Naive thymus-derived CD8-positive, alpha-beta T cell (primary cell): Measurements from ENCODE around the gene ABCA13. TPM values are rescaled to one million over a fixed set of nuclear protein-coding genes. Genes with fewer than 3 reads are reported as not detected.
A peak's percentile ranks its signal among the peaks of the same experiment; 100 is the strongest.

Experiments
- ATAC-seq, 2 donors: fragments of 150-1000 bp; cut with Tn5 transposase in 1 of 2; sonication (Bioruptor Pico), chemical (Tn5 transposase) in 1 of 2; 1 replicate in 1 of 2; 2 replicates in 1 of 2; pipeline ENCODE4 v1.10.0; 2021; ENCODE audit warnings: mild to moderate bottlenecking in 2 of 2, moderate library complexity in 2 of 2
- POLR2A ChIA-PET: fragments of 350-600 bp; sonication (Branson Sonifier 250); formaldehyde crosslinking; loops from one replicate; lab custom pipeline; 2021; ENCODE audit warnings: antibody characterized with exemption; lab: Charles Lee
- DNase-seq, 10 donors: peaks; one replicate each; pipeline versions ENCODE4 v3.0.0 to v3.0.0-alpha.2; 2020 to 2022
- H3K27ac Mint-ChIP-seq, 10 donors: one replicate each; pipeline ENCODE4 v1.8.0; 2020 to 2022; ENCODE audit warnings: mild to moderate bottlenecking in 10 of 10, mixed read lengths in 10 of 10, moderate library complexity in 4 of 10, inconsistent platforms in 1 of 10
- H3K27me3 Mint-ChIP-seq, 5 donors: one replicate each; pipeline ENCODE4 v1.8.0; 2021 to 2022; ENCODE audit warnings: mixed read lengths in 5 of 5
- H3K36me3 Mint-ChIP-seq, 3 donors: one replicate each; pipeline ENCODE4 v1.8.0; 2020 to 2022; ENCODE audit warnings: mixed read lengths in 3 of 3, mild to moderate bottlenecking in 2 of 3, inconsistent platforms in 1 of 3
- H3K4me1 Mint-ChIP-seq, 4 donors: one replicate each; pipeline ENCODE4 v1.8.0; 2021 to 2022; ENCODE audit warnings: mixed read lengths in 4 of 4
- H3K4me3 Mint-ChIP-seq, 10 donors: one replicate each; pipeline ENCODE4 v1.8.0; 2020 to 2022; ENCODE audit warnings: mild to moderate bottlenecking in 10 of 10, mixed read lengths in 10 of 10, moderate library complexity in 6 of 10, inconsistent platforms in 1 of 10
- H3K9me3 Mint-ChIP-seq, 9 donors: one replicate each; pipeline ENCODE4 v1.8.0; 2020 to 2022; ENCODE audit warnings: mixed read lengths in 9 of 9, mild to moderate bottlenecking in 3 of 9, inconsistent platforms in 1 of 9, moderate library complexity in 1 of 9
- polyA plus RNA-seq, 3 donors: library from polyadenylated mRNA; unstranded; fragments of 300-500 nt; fragmentation: Illumina TruSeq; gene quantifications; one replicate each; pipeline ENCODE4 v1.2.3, GENCODE V29; 2021
- total RNA-seq, 8 experiments: library from RNA in 2 of 8; stranded (reverse) in 2 of 8; gene quantifications; one replicate each; pipeline ENCODE4 v1.2.3 and lab custom pipeline; 2021 to 2026

The ABCA13 gene
- total and polyA plus RNA-seq, 5 experiments from 2014 or later: not detected

DNA sequence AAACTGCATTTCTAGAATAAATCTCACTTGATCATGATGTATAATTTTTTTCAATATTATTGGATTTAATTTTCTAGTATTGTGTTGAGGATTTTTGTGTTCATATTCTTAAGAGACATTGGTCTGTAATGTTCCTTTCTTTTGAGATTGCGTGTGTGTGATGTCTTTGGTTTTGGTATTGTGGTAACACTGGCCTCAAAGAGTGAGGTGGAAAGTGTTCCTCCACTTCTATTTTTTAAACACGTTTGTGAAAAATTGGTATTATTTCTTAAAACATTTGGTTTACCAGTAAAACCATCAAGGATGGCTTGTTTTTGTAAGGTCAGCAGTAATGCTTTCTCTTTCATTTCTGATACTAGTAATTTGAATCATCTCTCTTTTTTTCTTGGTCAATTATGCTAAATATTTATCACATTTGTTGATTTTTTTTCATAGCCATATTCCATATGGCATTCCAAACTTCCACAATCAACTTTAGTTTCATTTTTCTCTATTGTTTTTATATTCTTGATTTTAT is 462.9 kb downstream of the ABCA13 start:
- Mint-ChIP-seq H3K9me3 (peaks cover 0 to 4% (median 0%) of the 10 kb centered on the region in 9 donors), H3K27me3 (no peaks in the 10 kb centered on the region), H3K36me3 (no peaks in the 10 kb centered on the region), H3K27ac (no peak overlapping the region), H3K4me1 (no peaks in the 10 kb centered on the region), H3K4me3 (no peak overlapping the region)
- ATAC-seq (no peak), DNase-seq (peak in 1 of 10 donors; percentile 3)
- POLR2A ChIA-PET: no interaction called here

DNA sequence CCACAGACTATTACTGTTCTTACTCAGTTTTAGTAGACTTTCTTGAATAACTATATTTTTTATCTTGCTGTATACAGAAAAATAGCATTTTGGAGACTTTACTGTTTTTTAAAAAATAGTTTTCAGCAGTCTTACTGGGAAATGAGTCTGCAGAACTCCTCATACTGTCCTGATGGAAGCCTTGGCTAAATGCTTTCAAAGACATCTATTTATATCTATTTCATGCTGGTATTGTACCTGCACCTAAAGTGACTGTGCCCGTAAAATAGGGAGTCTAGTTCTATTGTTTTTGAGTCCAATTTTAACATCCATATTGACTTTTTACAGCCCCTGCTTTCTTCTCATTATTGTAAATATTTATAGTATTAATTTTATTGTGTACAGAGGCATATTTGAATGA is 464.5 kb downstream of the ABCA13 start:
- H3K36me3 Mint-ChIP-seq: no peaks in the 10 kb centered on the region
- H3K27ac Mint-ChIP-seq: no peak overlapping the region
- ATAC-seq (no peak), DNase-seq (no peak)
- peaks cover 0 to 4% (median 0%) of the 10 kb centered on the region in 9 donors for H3K9me3 Mint-ChIP-seq
- H3K4me1 Mint-ChIP-seq: no peaks in the 10 kb centered on the region
- H3K27me3 Mint-ChIP-seq: peaks cover 0 to 3% (median 0%) of the 10 kb centered on the region in 5 donors
- POLR2A ChIA-PET: no interaction called here
- H3K4me3 Mint-ChIP-seq: no peak overlapping the region

DNA sequence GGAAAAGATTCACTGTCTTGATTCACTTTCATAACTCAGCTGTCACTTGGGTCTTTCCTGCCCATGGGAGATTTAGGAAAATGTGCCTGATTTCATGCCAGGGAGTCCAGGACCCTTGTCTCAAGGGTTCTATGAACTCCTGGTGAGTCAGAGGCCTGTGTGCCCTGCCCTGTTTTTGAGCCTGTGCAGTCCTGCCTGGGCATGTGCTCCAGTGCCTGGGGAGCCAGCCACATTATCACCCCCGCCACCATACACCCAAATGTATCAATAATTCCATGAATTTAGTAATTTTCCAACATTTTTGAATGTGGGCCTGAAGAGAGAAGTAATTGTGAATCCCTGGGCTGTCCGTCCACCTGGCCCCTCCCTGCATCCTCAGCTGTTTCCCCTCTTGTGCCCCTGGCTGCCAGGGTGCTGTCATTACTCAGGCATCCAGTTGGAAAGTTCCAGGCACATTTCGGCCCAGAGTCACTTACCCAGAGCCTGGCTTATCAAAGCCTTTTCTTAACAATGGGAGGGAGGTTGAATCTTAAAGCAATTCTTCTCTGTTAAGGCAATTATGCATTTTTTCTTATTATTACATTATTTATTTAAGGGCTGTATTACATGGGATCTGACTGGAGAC is 465.2 kb downstream of the ABCA13 start:
- no peak for DNase-seq
- POLR2A ChIA-PET: no interaction called here
- Mint-ChIP-seq H3K4me3 (no peak overlapping the region), H3K27me3 (peaks cover 0 to 3% (median 0%) of the 10 kb centered on the region in 5 donors), H3K9me3 (peaks cover 0 to 4% (median 0%) of the 10 kb centered on the region in 9 donors), H3K36me3 (no peaks in the 10 kb centered on the region), H3K4me1 (no peaks in the 10 kb centered on the region), H3K27ac (no peak overlapping the region)
- no peak for ATAC-seq

DNA sequence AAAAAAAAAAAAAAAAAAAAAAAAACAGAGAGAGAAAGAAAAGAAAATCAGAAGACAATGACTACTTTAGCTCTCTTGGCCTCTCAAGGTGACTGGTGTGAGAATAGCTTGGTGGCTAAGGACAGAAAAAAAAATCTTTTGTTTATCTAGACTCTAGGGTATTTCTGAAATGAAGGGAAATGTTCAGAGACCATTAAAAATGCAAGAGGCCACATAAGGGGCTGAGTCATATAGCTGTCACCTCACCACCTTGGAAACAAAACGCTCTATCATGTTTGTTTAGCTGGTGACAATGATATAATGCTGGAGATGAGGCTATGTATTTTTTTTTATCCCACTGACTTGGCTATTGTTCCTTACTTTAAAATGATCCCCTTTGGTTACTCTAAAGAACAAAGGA is 466.1 kb downstream of the ABCA13 start:
- Mint-ChIP-seq H3K36me3 (no peaks in the 10 kb centered on the region), H3K4me1 (no peaks in the 10 kb centered on the region), H3K9me3 (peaks cover 0 to 4% (median 0%) of the 10 kb centered on the region in 9 donors), H3K4me3 (no peak overlapping the region), H3K27me3 (peaks cover 0 to 3% (median 0%) of the 10 kb centered on the region in 5 donors), H3K27ac (no peak overlapping the region)
- ATAC-seq: no peak
- POLR2A ChIA-PET: no interaction called here
- no peak for DNase-seq

GRCh38 chr7:48638041-48638440 is 466.8 kb downstream of the ABCA13 start:
- Mint-ChIP-seq H3K4me3 (no peak overlapping the region), H3K36me3 (no peaks in the 10 kb centered on the region), H3K4me1 (no peaks in the 10 kb centered on the region), H3K27ac (no peak overlapping the region), H3K9me3 (peaks cover 0 to 4% (median 0%) of the 10 kb centered on the region in 9 donors), H3K27me3 (peaks cover 0 to 3% (median 0%) of the 10 kb centered on the region in 5 donors)
- DNase-seq: no peak
- no peak for ATAC-seq
- POLR2A ChIA-PET: no interaction called here

DNA sequence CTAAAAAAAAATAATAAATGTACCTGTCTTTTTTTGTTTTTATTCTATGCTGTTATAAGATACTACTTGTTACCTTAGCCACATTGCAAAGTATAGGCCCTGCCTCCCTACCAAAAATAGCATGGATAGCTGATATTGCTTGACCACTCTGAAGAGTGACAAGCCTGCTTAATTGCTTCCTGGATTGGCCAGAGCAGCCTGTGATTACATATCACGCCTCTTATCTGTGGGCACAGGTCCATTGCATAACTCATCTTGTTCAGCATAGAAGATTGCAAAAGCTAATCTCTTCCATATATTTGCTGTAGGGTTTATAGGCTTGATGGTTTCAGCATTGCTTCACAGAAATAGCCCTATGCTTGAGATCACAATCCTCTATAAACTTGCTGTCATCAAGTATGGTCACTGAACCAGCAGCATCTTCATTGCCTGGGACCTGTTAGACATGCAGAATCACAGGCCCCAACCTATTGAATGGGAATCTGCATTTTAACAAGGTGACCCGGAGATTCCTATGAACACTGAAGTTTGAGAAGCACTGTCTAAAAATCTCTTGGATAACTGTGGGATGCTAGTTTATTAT is 472.3 kb downstream of the ABCA13 start:
- ATAC-seq (no peak), DNase-seq (no peak)
- Mint-ChIP-seq H3K36me3 (no peaks in the 10 kb centered on the region), H3K27ac (no peak overlapping the region), H3K4me1 (no peaks in the 10 kb centered on the region), H3K9me3 (no peaks in the 10 kb centered on the region), H3K27me3 (peaks cover 0 to 3% (median 0%) of the 10 kb centered on the region in 5 donors), H3K4me3 (no peak overlapping the region)
- POLR2A ChIA-PET: no interaction called here

DNA sequence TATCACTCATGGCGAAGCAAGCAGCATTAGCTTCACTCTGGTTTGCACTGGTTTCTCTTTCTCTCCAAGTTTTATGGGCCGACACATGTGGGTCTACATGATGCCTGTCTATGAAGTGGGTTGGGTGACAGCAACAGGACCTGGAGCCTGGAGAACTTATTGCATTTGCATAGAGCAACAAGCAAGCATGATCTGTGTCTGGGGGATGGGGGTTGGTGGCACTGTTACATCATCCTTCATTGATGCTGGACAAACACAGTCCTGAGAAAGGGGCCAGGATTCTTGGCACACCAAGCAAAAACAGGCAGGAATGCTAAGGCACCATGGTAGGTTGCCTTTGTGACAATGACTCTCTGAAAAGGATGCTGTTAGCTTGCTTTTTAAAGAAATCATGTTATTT is 486.9 kb downstream of the ABCA13 start:
- H3K27ac Mint-ChIP-seq: no peak overlapping the region
- no peak overlapping the region for H3K4me3 Mint-ChIP-seq
- POLR2A ChIA-PET: no interaction called here
- H3K4me1 Mint-ChIP-seq: peaks cover 0 to 2% (median 0%) of the 10 kb centered on the region in 4 donors
- DNase-seq (no peak), ATAC-seq (no peak)
- peaks cover 0 to under 1% (median 0%) of the 10 kb centered on the region in 3 donors for H3K36me3 Mint-ChIP-seq
- H3K27me3 Mint-ChIP-seq: no peaks in the 10 kb centered on the region
- H3K9me3 Mint-ChIP-seq: peaks cover 0 to 11% (median 3%) of the 10 kb centered on the region in 9 donors

GRCh38 chr7:48660306-48660870 is 489.1 kb downstream of the ABCA13 start:
- POLR2A ChIA-PET: no interaction called here
- ATAC-seq (no peak), DNase-seq (no peak)
- no peak overlapping the region for H3K27ac Mint-ChIP-seq
- no peaks in the 10 kb centered on the region for H3K27me3 Mint-ChIP-seq
- no peaks in the 10 kb centered on the region for H3K36me3 Mint-ChIP-seq
- H3K4me1 Mint-ChIP-seq: peaks cover 0 to 2% (median 0%) of the 10 kb centered on the region in 4 donors
- H3K9me3 Mint-ChIP-seq: peaks cover 0 to 7% (median 0%) of the 10 kb centered on the region in 9 donors
- no peak overlapping the region for H3K4me3 Mint-ChIP-seq

GRCh38 chr7:48664241-48664640 is 493.0 kb downstream of the ABCA13 start:
- Mint-ChIP-seq H3K4me3 (no peak overlapping the region), H3K36me3 (no peaks in the 10 kb centered on the region), H3K27ac (no peak overlapping the region), H3K9me3 (peaks cover 0 to 2% (median 0%) of the 10 kb centered on the region in 9 donors), H3K4me1 (peaks cover 0 to 2% (median 0%) of the 10 kb centered on the region in 4 donors), H3K27me3 (no peaks in the 10 kb centered on the region)
- POLR2A ChIA-PET: no interaction called here
- DNase-seq (no peak), ATAC-seq (no peak)

DNA sequence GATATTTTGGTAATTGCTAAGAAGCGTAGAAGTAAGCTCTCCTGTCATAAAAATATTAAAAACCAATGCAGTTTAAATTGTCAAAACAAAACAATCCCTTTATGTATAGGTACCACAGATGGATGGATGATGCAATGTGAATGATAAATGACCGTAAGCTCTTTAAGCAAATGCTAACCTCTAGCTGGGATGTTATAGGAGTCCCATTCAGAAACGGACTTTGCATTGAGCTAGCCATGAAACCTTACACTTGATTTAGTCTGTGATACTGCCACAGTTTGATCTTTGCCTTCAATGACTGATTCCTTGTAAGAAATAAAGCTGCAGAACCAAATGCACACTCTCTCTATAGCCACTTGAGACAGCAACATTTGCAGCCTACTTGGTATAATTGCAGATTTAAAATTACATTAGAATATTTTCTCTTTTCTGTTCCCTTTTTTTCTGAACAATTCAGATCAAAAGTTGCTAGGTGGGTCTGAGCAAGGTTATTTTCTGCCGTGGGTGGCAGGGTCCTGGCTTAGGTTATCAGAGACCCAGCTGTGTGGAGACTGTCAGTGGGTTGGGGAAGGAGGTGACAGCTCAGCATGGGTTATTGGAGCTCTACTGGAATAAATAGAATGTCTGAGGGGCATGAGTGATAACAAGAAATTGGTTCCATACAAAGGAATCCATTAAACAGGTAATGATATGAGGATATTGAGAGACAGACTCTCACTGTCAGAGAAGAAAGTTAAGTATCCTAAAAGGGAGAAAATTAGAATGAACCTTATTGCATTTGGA is 494.3 kb downstream of the ABCA13 start:
- Mint-ChIP-seq H3K27me3 (no peaks in the 10 kb centered on the region), H3K27ac (no peak overlapping the region), H3K4me1 (peaks cover 0 to 2% (median 0%) of the 10 kb centered on the region in 4 donors), H3K36me3 (no peaks in the 10 kb centered on the region), H3K4me3 (no peak overlapping the region), H3K9me3 (peaks cover 0 to 2% (median 0%) of the 10 kb centered on the region in 9 donors)
- no peak for DNase-seq
- POLR2A ChIA-PET: no interaction called here
- no peak for ATAC-seq

DNA sequence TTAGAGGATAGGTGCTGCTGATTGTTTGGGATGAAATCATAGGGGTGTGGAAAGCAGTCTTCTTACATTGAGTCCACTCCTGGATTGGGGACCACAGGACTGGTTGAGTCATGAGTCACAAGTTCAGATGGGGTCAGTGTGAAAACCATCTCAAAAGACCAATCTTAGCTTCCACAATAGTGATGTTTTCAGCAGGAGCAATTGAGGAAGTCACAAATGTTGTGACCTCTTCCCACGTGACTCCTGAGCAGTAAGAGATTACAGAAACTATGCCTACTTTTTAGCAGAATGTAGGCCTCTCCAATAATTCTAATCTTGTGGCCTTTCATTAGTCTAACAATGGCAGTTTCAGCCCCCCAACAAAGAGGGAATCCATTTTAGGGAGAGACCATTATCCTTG is 496.1 kb downstream of the ABCA13 start:
- no peak overlapping the region for H3K27ac Mint-ChIP-seq
- H3K27me3 Mint-ChIP-seq: no peaks in the 10 kb centered on the region
- no peaks in the 10 kb centered on the region for H3K36me3 Mint-ChIP-seq
- no peak overlapping the region for H3K4me3 Mint-ChIP-seq
- DNase-seq: no peak
- H3K9me3 Mint-ChIP-seq: peaks cover 0 to 4% (median 0%) of the 10 kb centered on the region in 9 donors
- H3K4me1 Mint-ChIP-seq: no peaks in the 10 kb centered on the region
- POLR2A ChIA-PET: no interaction called here
- ATAC-seq: no peak

GRCh38 chr7:48671656-48672055 is 500.4 kb downstream of the ABCA13 start:
- Mint-ChIP-seq H3K4me3 (no peak overlapping the region), H3K27ac (no peak overlapping the region), H3K36me3 (no peaks in the 10 kb centered on the region), H3K9me3 (peaks cover 0 to 22% (median 8%) of the 10 kb centered on the region in 9 donors), H3K4me1 (no peaks in the 10 kb centered on the region), H3K27me3 (no peaks in the 10 kb centered on the region)
- no peak for ATAC-seq
- DNase-seq: no peak
- POLR2A ChIA-PET: no interaction called here

- peaks cover 0 to 8% (median under 1%) of the 10 kb centered on the region in 9 donors for H3K9me3 Mint-ChIP-seq
- no peak for DNase-seq
- POLR2A ChIA-PET: no interaction called here
- no peaks in the 10 kb centered on the region for H3K4me1 Mint-ChIP-seq
- ATAC-seq: no peak
- no peak overlapping the region for H3K27ac Mint-ChIP-seq
- H3K36me3 Mint-ChIP-seq: no peaks in the 10 kb centered on the region
- no peak overlapping the region for H3K4me3 Mint-ChIP-seq
- H3K27me3 Mint-ChIP-seq: peaks cover 0 to 4% (median 0%) of the 10 kb centered on the region in 5 donors
Observed at GRCh38 chr7:48681006-48681405, 509.7 kb downstream of the ABCA13 start.
